Neuron (in vitro differentiated cells): ENCODE measurements around the gene TTLL5.

Experiments used
- H2AFZ ChIP-seq: one replicate; pipeline ENCODE4 v1.6.1; 2013; ENCODE audit warnings: low read depth, mild to moderate bottlenecking, inconsistent platforms, low read length, moderate library complexity
- H3K27me3 ChIP-seq: one replicate; pipeline ENCODE4 v1.6.1; 2013; ENCODE audit warnings: low read length; ENCODE audit not compliant: insufficient read depth
- H3K36me3 ChIP-seq: one replicate; pipeline ENCODE4 v1.6.1; 2013; ENCODE audit warnings: low read length; ENCODE audit not compliant: insufficient read depth
- H3K4me1 ChIP-seq: one replicate; pipeline ENCODE4 v1.6.1; 2013; ENCODE audit warnings: low read length; ENCODE audit not compliant: insufficient read depth
- H3K4me3 ChIP-seq: 2 replicates; pipeline ENCODE4 v1.5.1; 2013; ENCODE audit warnings: mild to moderate bottlenecking, low read length, moderate library complexity
- H3K9me3 ChIP-seq: one replicate; pipeline ENCODE4 v1.6.1; 2013; ENCODE audit warnings: low read length

TTLL5 gene

GRCh38 chr14:75781096-75781495, 120.0 kb downstream of the TTLL5 start:
- Histone ChIP-seq H3K36me3 (peaks cover 26% of the 10 kb centered on the region), H3K9me3 (peaks cover 4% of the 10 kb centered on the region), H3K27me3 (no peaks in the 10 kb centered on the region), H3K4me1 (peaks cover 7% of the 10 kb centered on the region), H2AFZ (no peak overlapping the region), H3K4me3 (no peak overlapping the region)

DNA sequence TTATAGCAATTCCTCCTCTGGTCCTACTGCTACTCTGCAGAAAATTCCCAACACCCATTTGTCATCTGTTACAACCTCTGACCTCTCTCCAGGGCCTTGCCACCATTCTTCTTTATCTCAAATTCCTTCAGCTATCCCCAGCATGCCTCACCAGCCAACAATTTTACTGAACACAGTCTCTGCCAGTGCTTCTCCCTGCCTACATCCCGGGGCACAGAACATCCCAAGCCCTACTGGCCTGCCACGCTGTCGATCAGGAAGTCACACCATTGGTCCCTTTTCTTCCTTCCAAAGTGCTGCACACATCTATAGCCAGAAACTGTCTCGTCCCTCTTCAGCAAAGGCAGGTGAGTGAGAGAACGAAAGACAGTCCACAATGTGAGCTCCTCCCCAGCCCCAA, 122.1 kb downstream of the TTLL5 start:
- Histone ChIP-seq H3K9me3 (peaks cover 4% of the 10 kb centered on the region), H3K36me3 (peaks cover 19% of the 10 kb centered on the region), H3K27me3 (no peaks in the 10 kb centered on the region), H3K4me1 (peaks cover 7% of the 10 kb centered on the region), H3K4me3 (no peak overlapping the region), H2AFZ (no peak overlapping the region)

- H3K4me3 ChIP-seq: no peak overlapping the region
- no peak overlapping the region for H2AFZ ChIP-seq
- H3K27me3 ChIP-seq: no peaks in the 10 kb centered on the region
- peaks cover 7% of the 10 kb centered on the region for H3K4me1 ChIP-seq
- H3K36me3 ChIP-seq: peaks cover 19% of the 10 kb centered on the region
- H3K9me3 ChIP-seq: peaks cover 4% of the 10 kb centered on the region
Measured at GRCh38 chr14:75783602-75784313, 122.7 kb downstream of the TTLL5 start.

DNA sequence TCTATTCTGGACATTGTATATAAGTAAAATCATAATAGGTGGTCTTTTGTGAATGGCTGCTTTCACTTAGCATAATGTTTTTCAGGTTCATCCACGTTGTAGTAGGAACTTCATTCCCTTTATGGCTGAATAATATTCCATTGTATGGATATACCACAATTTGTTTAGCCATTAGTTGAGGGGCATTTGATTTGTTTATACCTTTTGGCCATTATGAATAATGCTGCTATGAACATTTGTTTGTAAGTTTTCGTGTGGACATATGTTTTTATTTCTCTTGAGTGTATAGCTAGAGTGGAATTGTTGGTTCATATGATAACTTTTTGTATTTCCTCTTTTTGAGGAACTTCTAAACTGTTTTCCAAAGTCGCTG, 123.3 kb downstream of the TTLL5 start:
- Histone ChIP-seq H3K27me3 (no peaks in the 10 kb centered on the region), H3K9me3 (peaks cover 4% of the 10 kb centered on the region), H2AFZ (no peak overlapping the region), H3K4me3 (no peak overlapping the region), H3K36me3 (peaks cover 19% of the 10 kb centered on the region), H3K4me1 (peaks cover 7% of the 10 kb centered on the region)

GRCh38 chr14:75793806-75794205, 132.8 kb downstream of the TTLL5 start:
- no peak overlapping the region for H2AFZ ChIP-seq
- H3K4me3 ChIP-seq: no peak overlapping the region

DNA sequence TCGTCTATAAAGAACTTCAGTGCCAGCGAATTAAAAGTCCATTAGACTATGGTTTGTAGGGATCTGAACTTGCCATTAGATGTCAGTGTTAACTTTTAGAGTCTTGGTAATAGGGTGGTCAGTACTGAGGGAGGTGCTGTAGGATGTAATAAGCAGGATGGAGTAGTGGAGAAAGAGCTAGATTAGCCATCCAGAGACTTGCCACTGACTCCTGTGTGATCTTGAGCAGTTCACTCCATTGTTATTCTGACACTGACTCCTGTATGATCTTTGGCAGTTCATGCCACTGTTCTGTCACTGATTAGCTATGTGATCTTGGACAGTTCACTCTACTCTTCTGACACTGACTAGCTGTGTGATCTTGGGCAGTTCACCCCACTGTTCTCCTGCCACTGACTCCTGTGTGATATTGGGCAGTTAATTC, 133.6 kb downstream of the TTLL5 start:
- H3K4me3 ChIP-seq: no peak overlapping the region
- peaks cover 2% of the 10 kb centered on the region for H3K9me3 ChIP-seq
- H3K36me3 ChIP-seq: peaks cover 4% of the 10 kb centered on the region
- no peaks in the 10 kb centered on the region for H3K27me3 ChIP-seq
- H3K4me1 ChIP-seq: no peaks in the 10 kb centered on the region
- no peak overlapping the region for H2AFZ ChIP-seq

More at GRCh38 chr14:75793806-75794205, 132.8 kb downstream of the TTLL5 start:
- no peaks in the 10 kb centered on the region for H3K27me3 ChIP-seq
- H3K4me1 ChIP-seq: no peaks in the 10 kb centered on the region
- H3K9me3 ChIP-seq: no peaks in the 10 kb centered on the region
- peaks cover 4% of the 10 kb centered on the region for H3K36me3 ChIP-seq

- Histone ChIP-seq H3K4me1 (peaks cover 5% of the 10 kb centered on the region), H3K9me3 (peaks cover 9% of the 10 kb centered on the region), H2AFZ (no peak overlapping the region), H3K27me3 (no peaks in the 10 kb centered on the region), H3K36me3 (peaks cover 4% of the 10 kb centered on the region), H3K4me3 (no peak overlapping the region)
Measured at GRCh38 chr14:75800792-75801191, 139.7 kb downstream of the TTLL5 start.

GRCh38 chr14:75802486-75802885, 141.4 kb downstream of the TTLL5 start:
- peaks cover 9% of the 10 kb centered on the region for H3K9me3 ChIP-seq
- H2AFZ ChIP-seq: no peak overlapping the region
- H3K4me3 ChIP-seq: no peak overlapping the region
- peaks cover 5% of the 10 kb centered on the region for H3K4me1 ChIP-seq
- peaks cover 6% of the 10 kb centered on the region for H3K36me3 ChIP-seq
- H3K27me3 ChIP-seq: no peaks in the 10 kb centered on the region

DNA sequence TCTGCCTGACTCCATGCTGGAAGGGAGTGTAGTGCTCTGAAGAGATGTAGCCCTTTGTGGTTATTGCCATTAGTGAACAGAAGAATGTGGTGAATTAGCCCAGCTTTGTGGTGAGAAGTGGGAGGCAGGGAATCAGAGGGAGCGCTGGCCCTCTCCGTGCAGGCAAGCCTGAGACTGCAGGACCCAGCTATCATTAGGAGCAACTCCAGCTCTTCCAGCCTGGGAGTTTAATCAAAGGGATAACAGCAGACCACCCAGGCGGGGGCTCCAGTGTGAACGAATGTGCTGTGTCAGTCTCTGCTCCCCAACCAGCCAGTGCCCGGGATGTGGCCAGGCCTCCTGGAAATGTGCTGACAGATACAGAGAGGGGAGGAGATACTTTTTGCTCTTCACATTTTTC, 142.7 kb downstream of the TTLL5 start:
- no peaks in the 10 kb centered on the region for H3K27me3 ChIP-seq
- no peak overlapping the region for H2AFZ ChIP-seq
- peaks cover 9% of the 10 kb centered on the region for H3K36me3 ChIP-seq
- no peak overlapping the region for H3K4me3 ChIP-seq
- H3K4me1 ChIP-seq: peaks cover 5% of the 10 kb centered on the region
- H3K9me3 ChIP-seq: peaks cover 9% of the 10 kb centered on the region

GRCh38 chr14:75804570-75805275, 143.7 kb downstream of the TTLL5 start:
- H3K36me3 ChIP-seq: peaks cover 9% of the 10 kb centered on the region
- no peaks in the 10 kb centered on the region for H3K27me3 ChIP-seq
- peaks cover 6% of the 10 kb centered on the region for H3K9me3 ChIP-seq
- no peak overlapping the region for H2AFZ ChIP-seq
- H3K4me3 ChIP-seq: no peak overlapping the region
- H3K4me1 ChIP-seq: peaks cover 5% of the 10 kb centered on the region

DNA sequence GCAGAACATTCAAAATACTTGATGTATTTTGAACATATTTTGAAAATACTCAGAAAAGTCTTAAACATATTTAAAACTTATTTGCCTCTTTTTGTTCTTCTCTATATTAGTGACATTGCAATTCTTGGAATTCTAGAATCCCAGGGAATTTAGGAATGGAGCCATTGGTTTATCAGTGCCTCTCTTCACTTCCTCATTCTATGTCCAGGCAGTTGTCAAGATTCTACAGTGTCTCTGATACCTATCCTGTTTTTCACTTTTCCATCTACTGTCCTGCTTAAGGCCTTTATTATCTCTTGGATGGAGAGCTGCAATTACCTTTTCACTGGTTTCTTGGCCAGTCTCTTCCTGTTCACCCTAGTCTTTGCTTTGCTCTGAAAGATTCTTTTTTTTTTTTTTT, 144.6 kb downstream of the TTLL5 start:
- Histone ChIP-seq H3K4me1 (peaks cover 5% of the 10 kb centered on the region), H3K27me3 (no peaks in the 10 kb centered on the region), H2AFZ (no peak overlapping the region), H3K9me3 (peaks cover 4% of the 10 kb centered on the region), H3K4me3 (no peak overlapping the region), H3K36me3 (peaks cover 14% of the 10 kb centered on the region)

GRCh38 chr14:75806352-75806832, 145.3 kb downstream of the TTLL5 start:
- Histone ChIP-seq H3K27me3 (no peaks in the 10 kb centered on the region), H2AFZ (no peak overlapping the region), H3K36me3 (peaks cover 11% of the 10 kb centered on the region), H3K9me3 (no peaks in the 10 kb centered on the region), H3K4me3 (no peak overlapping the region), H3K4me1 (peaks cover 5% of the 10 kb centered on the region)

- Histone ChIP-seq H3K4me3 (no peak overlapping the region), H2AFZ (no peak overlapping the region), H3K27me3 (no peaks in the 10 kb centered on the region), H3K4me1 (peaks cover 5% of the 10 kb centered on the region), H3K9me3 (no peaks in the 10 kb centered on the region), H3K36me3 (peaks cover 11% of the 10 kb centered on the region)
Measured at GRCh38 chr14:75807667-75808360, 146.8 kb downstream of the TTLL5 start.
